HUDEP-2 (cell line): ENCODE results near the gene KCTD2.
A peak's percentile ranks its signal among the peaks of the same experiment; 100 is the strongest.
"Not testable (repeated sequence)": the region's sequence is repeated elsewhere in the genome, so short reads cannot be mapped to it uniquely, and the experiment has no call there.

Experiments used
- DNase-seq, 76 experiments: peaks; one replicate each; lab custom pipeline; 2025; ENCODE audit not compliant: unreplicated experiment in 76 of 76; lab: John Stamatoyannopoulos, UW

KCTD2 gene

DNA sequence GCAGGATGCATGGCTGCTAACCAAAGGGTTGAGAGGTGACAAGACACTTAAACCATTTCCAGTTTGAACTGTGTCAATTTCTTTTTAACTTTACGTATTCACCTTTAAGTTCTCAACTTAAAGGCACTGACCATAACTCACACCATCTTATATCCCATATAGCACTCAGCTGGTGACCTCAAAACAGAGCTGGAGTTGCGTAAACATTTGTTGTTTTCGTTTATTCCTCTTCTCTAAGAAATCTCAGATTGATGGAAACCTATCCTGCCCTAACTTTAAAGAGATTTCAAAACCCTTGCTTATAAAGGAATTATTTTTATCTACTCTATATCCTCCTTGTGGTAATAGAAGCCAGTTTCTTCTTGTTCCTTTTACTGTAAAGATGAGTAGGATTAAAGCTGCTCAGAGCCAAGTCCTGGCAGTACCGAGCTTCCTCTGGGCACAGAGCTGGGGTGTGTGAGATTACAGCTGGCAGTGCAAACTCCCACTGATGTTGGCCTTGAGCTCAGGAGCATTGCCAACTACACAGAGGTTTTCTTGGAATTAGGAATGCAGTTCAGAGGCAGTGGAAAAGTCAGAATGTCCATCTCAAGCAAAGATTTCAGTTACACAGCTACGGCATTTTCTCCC is 1.3 kb downstream of the KCTD2 start:
- DNase-seq = peak in 18 of 76 experiments; percentile 2 to 52 (median 22)

DNA sequence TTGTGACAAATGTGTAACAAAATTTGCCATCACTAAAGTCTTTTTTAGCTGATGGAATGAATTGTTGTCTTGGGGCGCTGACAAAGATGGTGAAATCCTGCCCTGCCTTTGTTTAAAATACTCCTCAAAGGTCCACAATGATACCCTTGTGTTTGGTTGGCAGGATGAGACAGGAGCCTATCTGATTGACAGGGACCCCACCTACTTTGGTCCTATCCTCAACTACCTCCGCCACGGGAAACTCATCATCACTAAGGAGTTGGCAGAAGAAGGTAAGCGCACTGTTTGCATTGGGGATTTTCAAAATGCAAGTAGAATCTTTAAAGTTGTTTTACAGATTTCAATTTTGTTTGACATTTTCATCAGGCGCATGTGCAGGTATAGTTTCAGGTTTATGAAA is 2.0 kb downstream of the KCTD2 start:
- DNase-seq = no peak

DNA sequence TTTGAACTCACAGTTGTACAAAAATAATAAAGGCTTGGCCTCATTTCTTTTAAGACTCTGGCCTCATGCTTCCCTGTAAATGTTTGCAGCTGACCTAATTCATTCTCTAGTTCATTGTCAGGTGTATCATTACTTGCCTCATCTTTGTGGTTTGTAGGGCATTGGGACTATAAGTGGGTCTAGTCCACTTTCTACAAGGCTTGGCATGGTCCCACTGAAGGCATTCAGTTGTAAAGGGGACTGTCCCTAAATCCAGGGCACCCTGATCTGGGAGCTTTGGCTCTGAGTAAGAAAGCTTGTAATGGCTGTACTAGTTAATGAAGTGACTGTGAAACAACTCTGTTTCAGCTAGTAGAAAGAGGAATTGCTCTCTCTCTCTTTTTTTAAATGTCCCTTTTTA is 2.7 kb downstream of the KCTD2 start:
- DNase-seq = no peak

DNA sequence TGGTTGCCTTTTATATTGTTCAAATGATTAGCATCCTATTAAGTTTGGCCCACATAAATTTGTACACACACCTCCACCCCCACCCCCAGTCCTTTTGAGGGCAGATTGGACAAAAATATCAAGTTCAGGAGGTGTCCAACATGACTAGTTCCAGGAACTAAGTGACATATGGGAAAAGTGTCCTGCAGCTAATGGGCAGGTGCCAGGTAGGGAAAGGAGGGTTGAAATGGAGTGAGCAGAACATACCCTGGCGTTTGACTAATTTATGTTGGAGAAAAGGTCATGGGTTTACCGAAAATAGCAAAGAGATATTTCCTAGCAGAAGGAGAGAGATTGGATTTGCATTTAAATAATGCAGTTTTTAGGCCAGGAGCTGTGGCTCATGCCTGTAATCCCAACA is 4.9 kb downstream of the KCTD2 start:
- no peak for DNase-seq

DNA sequence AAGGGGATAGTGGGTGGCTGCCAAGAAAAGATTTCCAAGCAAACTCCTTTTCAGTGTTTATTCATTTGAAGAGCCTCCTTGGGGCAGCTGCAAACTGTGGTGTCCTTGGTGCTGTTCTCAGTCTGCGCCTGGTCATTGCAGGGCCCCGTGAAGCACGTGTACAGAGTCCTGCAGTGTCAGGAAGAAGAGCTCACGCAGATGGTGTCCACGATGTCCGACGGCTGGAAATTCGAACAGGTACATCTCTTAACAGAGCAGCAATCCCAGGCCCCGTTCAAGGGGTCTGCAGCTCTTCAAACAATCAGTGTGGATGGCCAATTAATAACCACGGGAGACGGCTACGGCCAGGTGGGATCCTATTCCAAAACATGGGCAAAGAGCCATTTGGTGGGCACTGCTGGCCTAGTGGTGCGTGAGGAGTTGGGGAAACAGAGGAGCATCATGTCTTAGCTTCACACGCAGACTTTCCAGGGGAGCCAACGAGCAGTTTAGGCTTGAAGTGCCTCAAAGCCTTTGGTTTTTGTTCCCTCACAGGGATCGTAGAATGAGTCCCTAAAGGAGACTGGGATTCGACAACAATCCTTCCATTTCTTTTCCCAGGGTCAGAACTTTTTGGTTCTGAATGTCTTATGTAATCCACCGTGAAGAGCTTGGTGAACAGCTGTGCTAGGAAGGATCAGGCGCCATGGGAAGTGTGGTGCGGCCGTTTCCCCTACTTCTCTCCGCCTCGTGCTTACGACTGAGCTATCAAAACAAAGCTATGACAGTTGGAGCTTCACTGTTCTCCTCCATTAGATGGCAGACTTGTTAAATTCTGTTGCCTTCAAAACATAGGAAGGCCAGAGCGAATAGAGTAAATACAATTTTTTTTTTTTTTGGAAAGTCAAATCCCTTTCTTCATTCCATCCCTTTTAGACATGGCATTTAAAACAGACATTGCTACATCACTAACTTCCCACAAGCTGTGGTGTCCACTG is 12.6 kb downstream of the KCTD2 start:
- DNase-seq = peak in 3 of 76 experiments; percentile 8 to 17 (median 9)

- DNase-seq = no peak
Measured at GRCh38 chr17:75060434-75061054, 13.5 kb downstream of the KCTD2 start.

- DNase-seq = no peak
Measured at GRCh38 chr17:75061055-75061438, 14.0 kb downstream of the KCTD2 start.

GRCh38 chr17:75061618-75062017 is 14.6 kb downstream of the KCTD2 start:
- DNase-seq = no peak

- DNase-seq = no peak
Measured at GRCh38 chr17:75063201-75063600, 16.2 kb downstream of the KCTD2 start.

GRCh38 chr17:75063626-75064025 is 16.6 kb downstream of the KCTD2 start:
- no peak for DNase-seq

GRCh38 chr17:75064040-75064439 is 17.0 kb downstream of the KCTD2 start:
- no peak for DNase-seq

GRCh38 chr17:75064460-75064859 is 17.4 kb downstream of the KCTD2 start:
- no peak for DNase-seq

GRCh38 chr17:75064867-75065561 is 18.0 kb downstream of the KCTD2 start:
- no peak for DNase-seq

DNA sequence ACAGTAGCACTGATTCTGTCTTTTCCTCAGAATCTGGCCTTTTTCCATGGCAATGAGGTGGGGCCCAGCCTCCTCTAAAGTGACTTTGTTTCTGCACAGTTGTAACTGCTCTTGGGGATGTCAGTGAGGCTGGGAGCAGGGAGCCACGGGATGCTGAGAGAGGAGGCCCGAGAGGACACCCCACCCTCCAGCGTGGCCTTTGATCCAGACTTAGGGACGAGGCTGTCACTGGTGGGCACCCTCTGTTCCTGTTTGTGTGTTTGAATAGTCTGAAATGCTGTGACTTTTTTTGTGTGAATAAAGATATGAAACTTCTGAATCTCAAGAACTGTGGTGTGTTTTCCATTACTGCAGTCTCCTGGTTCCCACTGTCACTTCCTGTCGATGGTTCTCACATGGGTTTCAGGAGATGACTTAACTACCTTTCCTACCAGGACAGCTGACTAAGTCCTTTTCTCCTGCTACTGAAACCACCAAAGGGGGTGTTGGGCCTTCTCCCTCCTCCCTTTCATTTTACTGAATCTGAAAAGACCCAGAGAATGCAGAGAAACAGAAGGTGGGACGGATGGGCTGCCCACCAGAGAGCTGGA is 18.6 kb downstream of the KCTD2 start:
- no peak for DNase-seq

DNA sequence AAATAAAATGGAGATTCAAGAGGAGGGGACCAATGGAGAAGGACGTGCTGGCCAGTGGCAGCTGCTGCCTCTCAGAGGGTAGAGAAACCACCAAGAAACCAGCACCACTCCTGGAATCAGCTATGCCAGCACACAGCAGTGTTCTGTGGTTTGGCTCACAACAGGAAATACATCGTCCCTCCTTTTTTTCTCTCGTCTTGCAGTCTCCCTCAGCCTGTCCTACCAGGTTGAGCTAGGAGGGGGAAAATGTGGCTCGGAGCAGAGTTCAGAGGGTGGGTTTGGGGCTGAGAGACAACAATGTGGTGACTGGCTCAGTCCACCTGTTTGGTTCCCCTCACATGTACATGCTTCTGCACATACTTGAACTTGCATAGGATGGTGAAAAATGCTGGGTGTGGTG is 20.8 kb downstream of the KCTD2 start:
- no peak for DNase-seq

DNA sequence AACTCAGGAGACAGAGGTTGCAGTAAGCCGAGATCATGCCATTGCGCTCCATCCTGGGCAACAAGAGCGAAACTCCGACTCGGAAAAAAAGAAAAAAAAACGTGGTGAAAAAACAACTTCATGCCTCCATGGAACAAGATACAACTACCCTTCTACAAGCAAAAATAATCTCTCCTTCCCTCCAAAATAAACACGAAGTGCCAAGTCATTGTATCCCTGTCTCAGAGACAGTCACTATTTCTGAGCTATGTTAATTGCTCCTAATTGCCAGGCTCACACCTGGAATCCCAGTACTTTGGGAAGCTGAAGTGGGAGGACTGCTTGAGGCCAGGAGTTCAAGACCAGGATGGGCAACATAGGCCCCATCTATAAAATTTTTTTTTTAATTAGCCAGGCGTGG is 21.7 kb downstream of the KCTD2 start:
- DNase-seq = no peak

DNA sequence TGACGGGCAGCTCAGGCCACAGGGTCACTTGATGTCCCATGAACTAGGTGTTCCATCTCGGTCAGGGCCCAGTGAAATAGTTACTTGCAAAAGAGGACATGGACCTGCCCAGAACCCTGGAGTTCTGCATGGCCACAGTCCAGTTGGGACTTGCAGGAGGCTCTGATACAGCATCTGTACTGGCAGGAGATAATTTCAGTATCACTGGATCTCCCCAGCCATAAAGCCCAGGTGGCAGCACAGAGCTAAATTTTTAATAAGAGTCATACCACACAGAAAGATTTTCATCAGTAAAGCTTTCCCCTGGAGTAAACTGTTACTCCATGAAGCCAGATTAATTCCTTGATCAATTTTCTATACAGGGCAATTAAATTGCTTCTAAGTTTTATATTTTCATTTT is 22.8 kb downstream of the KCTD2 start:
- peak in 10 of 76 experiments; percentile 5 to 36 (median 12) for DNase-seq

DNA sequence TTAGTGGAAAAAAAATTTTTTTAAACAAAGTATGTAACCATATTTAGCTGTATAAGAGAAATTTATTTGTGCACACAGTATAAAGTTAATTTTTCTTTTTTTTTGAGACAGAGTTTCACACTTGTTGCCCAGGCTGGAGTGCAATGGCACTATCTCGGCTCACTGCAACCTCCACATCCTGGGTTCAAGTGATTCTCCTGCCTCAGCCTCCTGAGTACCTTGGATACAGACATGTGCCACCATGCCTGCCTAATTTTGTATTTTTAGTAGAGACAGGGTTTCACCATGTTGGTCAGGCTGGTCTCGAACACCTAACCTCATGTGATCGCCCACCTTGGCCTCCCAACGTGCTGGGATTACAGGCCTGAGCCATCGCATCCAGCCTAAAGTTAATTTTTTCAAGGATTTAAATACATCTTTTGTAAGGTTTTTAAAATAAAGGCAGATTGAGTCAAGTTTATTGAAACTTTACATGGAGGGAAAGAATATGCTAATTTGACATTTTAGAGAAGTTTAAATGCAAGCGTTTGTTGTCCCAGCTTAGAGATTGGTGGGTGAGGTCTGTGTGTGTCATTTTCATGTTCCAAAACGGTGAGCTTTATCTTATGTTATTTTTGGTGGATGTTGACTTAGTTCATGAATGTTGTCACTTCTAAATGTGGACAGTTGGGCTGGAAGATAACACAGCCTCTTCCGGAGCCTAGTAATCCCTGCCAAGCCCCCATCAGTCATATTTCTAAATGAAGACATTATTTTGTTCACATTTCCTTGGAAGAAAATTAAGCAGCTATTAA is 24.6 kb downstream of the KCTD2 start:
- DNase-seq = not testable (repeated sequence)

DNA sequence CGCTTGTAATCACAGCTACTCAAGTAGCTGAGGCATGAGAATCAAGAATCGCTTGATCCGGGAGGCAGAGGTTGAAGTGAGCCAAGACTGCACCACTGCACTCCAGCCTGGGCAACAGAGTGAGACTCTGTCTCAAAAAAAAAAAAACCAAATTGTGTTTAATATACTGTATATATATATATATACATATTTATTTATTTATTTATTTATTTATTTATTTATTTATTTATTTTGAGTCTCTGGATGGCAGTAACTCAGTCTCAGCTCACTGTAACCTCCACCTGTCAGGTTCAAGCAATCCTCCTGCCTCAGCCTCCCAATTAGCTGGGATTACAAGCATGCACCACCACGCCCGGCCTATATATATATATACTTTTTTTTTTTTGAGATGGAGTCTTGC is 25.9 kb downstream of the KCTD2 start:
- DNase-seq = not testable (repeated sequence)

DNA sequence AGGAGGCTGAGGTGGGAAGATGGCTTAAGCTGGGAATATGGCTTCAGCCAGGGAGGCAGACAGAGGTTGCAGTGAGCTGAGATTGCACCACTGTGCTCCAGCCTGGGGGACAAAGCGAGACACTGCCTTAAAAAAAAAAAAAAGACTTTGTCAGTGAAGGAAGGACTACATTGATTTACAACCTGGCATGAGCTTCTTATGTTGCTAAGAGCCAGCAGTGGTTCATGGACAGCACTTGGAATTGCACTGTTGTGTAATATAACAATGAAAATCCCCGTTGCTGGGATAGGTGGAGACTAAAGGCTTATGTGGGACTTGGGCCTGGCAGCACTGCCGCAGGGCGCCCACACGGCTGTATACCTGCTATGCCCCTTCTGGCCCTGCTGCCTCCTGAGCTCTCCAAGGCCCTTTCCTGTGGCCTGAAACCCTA is 26.6 kb downstream of the KCTD2 start:
- DNase-seq = no peak
